NCI-H146 treated with DMSO at 0.1 percent for 48 hours (cell line): ENCODE measurements around the gene PRDM10.

Source experiments
- DNase-seq: peaks from one replicate; lab custom pipeline; 2025; ENCODE audit not compliant: unreplicated experiment; lab: John Stamatoyannopoulos, UW

Gene PRDM10

DNA sequence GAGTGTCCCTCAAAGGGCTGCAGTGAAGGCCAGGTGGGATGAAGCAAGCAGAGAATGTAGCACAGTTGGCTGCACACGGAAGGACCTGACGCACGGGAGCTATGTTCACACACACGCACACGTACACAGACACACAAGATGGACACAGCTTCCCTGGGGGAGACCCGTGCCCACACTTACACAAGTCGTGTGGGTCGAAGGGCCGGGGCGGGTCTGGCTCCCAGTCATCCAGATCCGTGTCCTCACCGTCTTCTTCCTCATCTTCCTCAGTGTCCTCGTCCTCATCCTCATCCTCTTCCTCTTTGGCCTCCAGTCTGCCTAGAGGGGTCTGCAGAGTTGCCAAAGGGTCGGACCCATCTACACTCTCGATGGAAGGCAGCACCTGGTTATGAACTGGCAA is 55.7 kb downstream of the PRDM10 start:
- DNase-seq: no peak

DNA sequence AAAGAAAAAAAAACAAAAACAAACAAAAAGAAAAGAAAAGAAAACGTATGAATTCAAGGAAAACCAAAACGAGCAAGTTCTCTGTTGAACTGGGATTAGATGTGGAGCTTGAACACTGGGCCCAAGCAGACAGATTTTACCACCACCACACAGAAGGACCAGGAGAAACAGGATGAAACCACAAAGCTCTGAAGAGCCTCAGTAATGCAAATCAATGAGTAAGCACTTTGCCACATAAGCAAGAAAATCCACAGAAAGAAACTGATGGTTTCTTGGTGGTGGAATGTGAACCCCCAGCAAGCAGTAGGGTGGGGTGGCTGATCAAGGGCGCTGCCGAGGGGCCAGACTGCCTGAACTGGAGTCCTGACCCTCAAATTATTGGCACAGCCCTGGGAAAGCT is 56.4 kb downstream of the PRDM10 start:
- DNase-seq: no peak

DNA sequence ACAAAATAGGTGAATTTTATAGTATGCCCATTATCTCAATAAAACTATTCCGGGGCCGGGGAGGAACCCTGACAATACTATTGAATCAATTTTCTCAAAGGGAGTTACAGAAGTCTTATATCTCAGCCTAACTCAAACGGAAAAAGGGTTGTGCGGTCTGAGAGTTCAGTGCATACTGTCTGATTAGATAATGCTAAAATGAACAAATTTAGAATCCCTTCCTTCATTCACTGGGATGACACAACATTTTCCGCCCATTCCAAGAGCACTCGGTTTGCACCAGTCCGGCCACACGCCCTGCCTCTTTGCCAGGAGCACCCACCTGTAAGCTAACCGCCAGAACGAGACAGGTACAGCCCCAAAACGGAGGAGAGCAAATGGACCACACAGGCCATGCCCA is 57.3 kb downstream of the PRDM10 start:
- DNase-seq: no peak

GRCh38 chr11:129944696-129945095 is 57.9 kb downstream of the PRDM10 start:
- DNase-seq: no peak

GRCh38 chr11:129943036-129943435 is 59.6 kb downstream of the PRDM10 start:
- DNase-seq: no peak

DNA sequence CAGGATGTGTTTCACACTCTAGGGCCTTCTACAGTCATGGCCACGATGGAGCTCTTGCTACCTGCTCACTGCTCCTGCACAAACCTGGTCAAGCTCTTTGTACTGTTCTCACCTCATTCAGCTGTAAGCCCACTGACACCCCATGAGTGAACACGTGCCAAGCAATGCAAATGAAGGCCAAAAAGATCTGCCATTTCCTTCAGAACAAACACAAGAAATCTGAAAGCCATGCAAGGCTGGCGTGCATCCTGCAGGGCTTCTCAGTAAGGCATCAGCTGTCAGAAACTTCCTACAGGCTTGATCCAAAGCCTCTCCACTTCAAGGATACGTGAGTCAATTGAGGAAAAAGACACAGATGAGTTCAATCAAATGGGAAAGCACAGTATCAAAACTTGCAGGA is 63.1 kb downstream of the PRDM10 start:
- no peak for DNase-seq

GRCh38 chr11:129938764-129939163 is 63.9 kb downstream of the PRDM10 start:
- DNase-seq: no peak

GRCh38 chr11:129937592-129938238 is 64.9 kb downstream of the PRDM10 start:
- peak; percentile 17 for DNase-seq

DNA sequence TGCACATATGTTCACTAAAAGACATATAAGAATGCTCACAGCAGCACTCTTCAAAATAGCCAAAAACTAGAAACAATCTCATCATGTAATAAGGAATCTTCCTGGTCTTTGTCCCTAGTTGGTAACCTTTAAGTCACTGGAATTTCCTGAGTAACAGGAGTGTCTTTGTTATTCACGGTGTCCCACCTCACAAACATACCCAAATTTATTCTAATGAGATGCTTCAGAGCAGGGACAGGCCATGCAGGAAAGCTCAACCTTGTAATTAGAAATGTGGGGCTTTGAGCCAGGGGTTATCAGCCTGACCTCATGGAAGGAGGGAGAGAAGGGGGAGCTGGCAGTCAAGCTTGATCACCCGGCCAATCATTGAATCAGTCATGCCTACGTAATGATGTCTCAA is 66.9 kb downstream of the PRDM10 start:
- no peak for DNase-seq

DNA sequence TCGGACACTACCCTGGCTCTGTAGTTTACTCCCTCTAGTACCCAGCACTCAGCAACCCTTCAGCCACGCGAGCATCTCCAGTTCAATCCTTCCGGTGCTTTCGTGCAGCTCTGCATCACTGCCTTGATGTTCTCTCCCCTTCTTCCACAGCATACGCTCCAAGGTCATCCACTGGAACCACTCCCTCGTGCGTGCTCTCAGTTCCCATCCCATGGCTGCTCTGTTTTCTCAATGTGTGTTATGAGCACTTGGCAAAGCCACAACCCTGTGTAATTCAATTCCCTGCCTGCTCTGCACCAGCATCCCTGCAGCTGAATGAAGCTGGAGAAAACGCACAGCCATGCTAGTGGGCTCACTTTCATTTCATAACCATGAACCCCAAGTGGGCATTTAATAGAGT is 68.7 kb downstream of the PRDM10 start:
- no peak for DNase-seq

DNA sequence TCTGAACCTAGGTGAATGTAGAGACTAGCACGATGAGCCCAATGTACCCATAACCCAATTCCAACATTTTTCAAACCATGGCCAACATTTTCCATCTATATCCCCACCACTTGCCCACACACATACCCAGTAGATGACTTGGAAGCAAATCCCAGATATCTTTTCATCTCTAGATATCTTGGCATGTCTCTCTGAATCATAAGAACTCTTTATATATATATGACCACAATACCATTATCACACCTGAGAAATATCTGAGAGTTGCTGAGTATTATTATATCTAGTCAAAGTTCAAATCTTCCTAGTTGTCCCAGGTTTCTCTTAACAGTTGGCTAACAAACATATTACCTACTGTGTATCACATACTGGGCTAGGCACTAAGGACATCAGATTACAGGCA is 69.4 kb downstream of the PRDM10 start:
- DNase-seq: no peak

- no peak for DNase-seq
Observed at GRCh38 chr11:129932381-129933067, 70.1 kb downstream of the PRDM10 start.

GRCh38 chr11:129930743-129931142 is 71.9 kb downstream of the PRDM10 start:
- DNase-seq: no peak

DNA sequence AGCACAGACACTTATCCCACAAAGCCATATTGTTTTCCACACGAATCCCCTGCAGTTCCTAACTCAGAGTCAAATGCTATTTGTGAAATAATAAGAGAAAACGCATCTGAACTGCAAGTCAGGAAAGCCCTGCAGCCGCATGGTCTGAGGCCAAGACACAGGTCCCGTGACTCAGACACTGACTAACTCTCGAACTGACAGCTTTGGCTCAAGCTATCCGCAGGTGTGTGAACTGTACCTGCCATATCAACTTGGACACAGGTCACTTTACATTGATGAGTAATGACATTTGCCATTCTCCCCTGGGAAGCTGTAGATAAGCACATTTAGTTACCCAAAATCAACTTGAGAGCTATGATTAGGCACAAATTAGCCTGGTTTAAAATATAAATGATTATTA is 72.3 kb downstream of the PRDM10 start:
- no peak for DNase-seq

GRCh38 chr11:129929721-129930120 is 72.9 kb downstream of the PRDM10 start:
- no peak for DNase-seq

- DNase-seq: no peak
Observed at GRCh38 chr11:129928923-129929692, 73.5 kb downstream of the PRDM10 start.

DNA sequence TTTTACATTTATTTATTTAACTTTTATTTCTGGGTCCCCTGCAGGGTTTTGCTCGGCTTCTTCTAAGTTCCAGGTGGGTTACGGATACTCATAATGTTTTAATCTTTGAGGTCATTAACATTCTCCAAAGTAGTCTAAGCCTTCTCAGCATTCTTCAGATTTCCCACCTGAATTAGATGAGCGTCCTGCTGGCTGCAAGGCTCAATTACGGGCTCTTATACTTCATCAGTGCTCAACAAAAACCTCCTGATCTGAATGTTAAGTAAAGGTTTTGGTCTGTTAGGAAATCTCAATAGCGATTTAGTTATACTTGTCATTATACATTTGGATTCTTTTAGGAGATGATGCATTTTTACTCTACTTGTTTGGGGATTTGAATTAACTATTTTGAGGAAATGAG is 80.0 kb downstream of the PRDM10 start:
- no peak for DNase-seq

DNA sequence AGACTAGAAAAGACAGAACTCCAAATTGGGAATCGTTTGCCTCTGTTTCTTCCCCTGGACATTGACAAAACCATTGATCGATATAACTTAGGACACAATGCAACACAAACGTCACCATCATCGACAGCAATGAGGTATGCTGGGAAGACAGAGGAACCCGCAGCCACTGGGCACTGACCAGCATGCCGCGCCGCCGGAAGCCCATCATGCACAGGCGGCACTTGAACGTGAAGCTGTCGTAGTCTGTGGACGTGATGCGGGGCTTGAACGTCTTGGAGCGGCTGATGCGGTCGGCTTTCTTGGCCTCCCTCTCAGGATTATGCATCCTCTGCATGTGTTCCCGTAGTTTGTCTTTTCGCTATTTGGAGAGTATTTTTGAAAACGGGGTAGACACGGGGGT is 84.3 kb downstream of the PRDM10 start:
- no peak for DNase-seq

DNA sequence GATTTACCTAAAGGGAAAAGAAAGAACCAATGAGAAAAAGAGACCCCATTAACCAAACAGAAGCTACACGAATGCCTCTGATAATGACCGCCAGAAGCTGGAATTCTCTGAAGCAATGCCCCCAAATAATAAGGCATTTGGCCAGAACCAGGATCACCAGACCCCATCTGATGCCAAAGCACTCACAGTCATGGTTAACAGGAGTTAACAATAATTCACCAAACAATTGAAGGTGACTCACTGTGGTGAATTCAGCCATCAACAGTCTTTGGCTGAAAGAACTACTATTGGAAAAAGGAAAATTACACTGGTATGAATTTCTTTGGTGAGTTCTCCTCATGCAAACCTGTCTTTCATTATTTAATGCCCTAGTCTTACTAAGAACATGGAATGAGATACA is 85.4 kb downstream of the PRDM10 start:
- no peak for DNase-seq

DNA sequence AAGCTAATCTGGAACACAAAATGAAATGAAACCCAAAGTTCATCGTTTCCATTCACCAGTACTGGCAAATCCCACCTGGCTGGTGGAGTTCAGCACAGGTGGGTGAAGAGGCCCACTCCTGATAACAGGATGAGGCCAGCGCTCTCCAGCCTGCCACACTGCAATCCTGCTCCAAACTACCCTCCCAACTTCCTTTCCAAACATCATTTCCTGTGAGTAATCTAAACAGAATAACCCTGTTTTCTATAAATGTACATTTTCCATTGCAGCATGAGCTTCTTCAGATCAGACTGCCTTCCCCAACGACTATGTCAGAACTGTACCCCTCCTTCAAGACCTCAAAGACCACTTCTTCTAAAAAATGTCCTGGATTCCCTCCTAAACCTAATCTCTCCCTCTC is 91.3 kb downstream of the PRDM10 start:
- no peak for DNase-seq

DNA sequence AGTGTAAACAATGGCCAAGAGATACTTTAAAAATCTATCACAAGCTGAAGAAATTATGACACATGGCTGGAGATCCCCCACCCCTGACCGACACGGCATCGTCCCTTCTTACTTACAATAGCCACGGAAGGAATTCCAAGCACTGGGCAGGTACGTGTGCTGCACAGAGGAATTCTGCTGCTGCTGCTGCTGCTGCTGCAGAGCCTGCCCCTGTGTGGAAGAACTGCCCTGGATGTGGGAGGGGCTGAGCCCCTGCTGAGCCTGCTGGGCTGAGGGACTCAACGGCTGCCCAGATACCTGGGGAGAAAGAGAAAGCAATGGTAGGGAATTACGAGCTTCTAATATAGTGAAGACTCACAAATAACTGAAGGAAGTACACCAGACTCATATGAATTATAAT is 92.3 kb downstream of the PRDM10 start:
- DNase-seq: no peak

DNA sequence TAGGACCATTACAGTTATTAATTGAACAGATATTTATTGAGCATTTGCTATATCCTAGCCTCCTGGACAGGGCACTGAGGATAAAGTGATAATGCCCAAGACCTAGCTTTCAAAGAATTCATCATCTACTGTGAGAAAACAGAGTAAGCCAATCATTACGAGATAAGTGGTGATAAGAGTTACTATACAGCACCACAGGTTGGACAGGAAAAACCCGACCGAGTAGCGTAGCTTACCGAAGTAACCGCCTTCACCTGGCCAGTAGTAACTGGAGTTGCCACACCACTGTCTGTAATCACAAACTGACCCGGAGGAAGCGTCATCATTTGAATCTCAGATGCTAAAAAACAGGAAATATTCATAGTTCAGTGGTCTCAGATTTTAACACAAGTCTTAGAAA is 97.2 kb downstream of the PRDM10 start:
- no peak for DNase-seq
